Left lung (tissue), 10 donors: Measurements from ENCODE around the gene NSUN2. TPM values are rescaled to one million over a fixed set of nuclear protein-coding genes. Genes with fewer than 3 reads are reported as not detected.
"Not testable (repeated sequence)": the region's sequence is repeated elsewhere in the genome, so short reads cannot be mapped to it uniquely, and the experiment has no call there.

Experiments used
- ATAC-seq: fragments of 200-7000 bp; cut with Tn5 transposase; one replicate; pipeline ENCODE4 v1.9.1; 2020; ENCODE audit warnings: moderate library complexity
- DNase-seq, 4 donors: peaks; one replicate each; pipeline ENCODE4 v3.0.0-alpha.2; 2013 to 2020
- H3K27ac ChIP-seq, 2 donors: fragments of 200-600 bp; sonication (generic) in 1 of 2; one replicate each; pipeline versions ENCODE4 v1.5.0 to v1.8.0; 2020 to 2021
- H3K27me3 ChIP-seq, 2 donors: fragments of 200-600 bp; sonication (generic) in 1 of 2; one replicate each; pipeline versions ENCODE4 v1.5.0 to v1.8.0; 2020 to 2021
- H3K36me3 ChIP-seq, 2 donors: fragments of 200-600 bp; sonication (generic) in 1 of 2; one replicate each; pipeline versions ENCODE4 v1.5.0 to v1.8.0; 2020 to 2021
- H3K4me1 ChIP-seq, 2 donors: fragments of 200-600 bp; one replicate each; pipeline ENCODE4 v1.8.0; 2021
- H3K4me3 ChIP-seq, 2 donors: fragments of 200-600 bp; sonication (generic) in 1 of 2; one replicate each; pipeline versions ENCODE4 v1.5.0 to v1.8.0; 2020 to 2021; ENCODE audit warnings: mild to moderate bottlenecking in 1 of 2
- H3K9me3 ChIP-seq, 2 donors: fragments of 200-600 bp; sonication (generic) in 1 of 2; one replicate each; pipeline versions ENCODE4 v1.5.0 to v1.8.0; 2020 to 2021
- intact Hi-C, 2 donors: fragments of 100-400 bp; cut with DNase I; formaldehyde crosslinking; loops; one replicate each; pipeline versions ENCODE4 v1.11.2 to v1.14.2; 2022
- polyA plus RNA-seq, 6 donors: library from polyadenylated mRNA; unstranded; fragments of 120-200 nt; gene quantifications; one replicate each; pipeline ENCODE4 v1.2.1, GENCODE V29; 2013; ENCODE audit not compliant: insufficient read length in 6 of 6
- total RNA-seq, 2 donors: library from RNA; stranded (reverse); fragmentation: NEBNext Ultra II Directional; extraction: Animal tissue kit (Norgen Biotek cat#: 25700); gene quantifications; one replicate each; pipeline ENCODE4 v1.2.1, GENCODE V29; 2021
- TF ChIP-seq, protein P1 (sequence below), 2 donors: fragments of 200-600 bp; sonication (generic) in 1 of 2; IDR thresholded peaks; one replicate each; pipeline versions ENCODE4 v1.5.0 to v1.8.0; 2021; ENCODE audit warnings: antibody characterized with exemption in 2 of 2
- donor health status: DM: no; HTN: yes; CAD: no.
- donor health status: DM: no; HTN: no; CAD: no.

Gene NSUN2
- total and polyA plus RNA-seq, 8 donors = 37.5 to 93.9 (median 56.9) TPM

DNA sequence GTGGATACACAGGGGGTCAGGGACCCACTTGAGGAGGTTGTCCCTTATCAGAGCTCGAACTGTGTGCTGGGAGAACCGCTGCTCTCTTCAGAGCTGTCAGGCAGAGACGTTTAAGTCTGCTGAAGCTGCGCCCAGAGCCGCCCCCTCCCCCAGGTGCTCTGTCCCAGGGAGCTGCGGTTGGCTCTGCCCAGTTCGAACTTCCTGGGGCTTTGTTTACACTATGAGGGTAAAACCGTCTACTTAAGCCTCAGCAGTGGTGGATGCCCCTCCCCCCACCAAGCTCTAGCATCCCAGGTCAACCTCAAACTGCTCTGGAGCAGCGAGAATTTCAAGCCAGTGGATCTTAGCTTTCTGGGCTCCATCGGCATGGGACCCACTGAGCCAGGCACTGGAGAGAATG lies 16.3 kb upstream of the NSUN2 start:
- intact Hi-C loops = no loop called here
- H3K9me3 ChIP-seq = no peaks in the 10 kb centered on the region

DNA sequence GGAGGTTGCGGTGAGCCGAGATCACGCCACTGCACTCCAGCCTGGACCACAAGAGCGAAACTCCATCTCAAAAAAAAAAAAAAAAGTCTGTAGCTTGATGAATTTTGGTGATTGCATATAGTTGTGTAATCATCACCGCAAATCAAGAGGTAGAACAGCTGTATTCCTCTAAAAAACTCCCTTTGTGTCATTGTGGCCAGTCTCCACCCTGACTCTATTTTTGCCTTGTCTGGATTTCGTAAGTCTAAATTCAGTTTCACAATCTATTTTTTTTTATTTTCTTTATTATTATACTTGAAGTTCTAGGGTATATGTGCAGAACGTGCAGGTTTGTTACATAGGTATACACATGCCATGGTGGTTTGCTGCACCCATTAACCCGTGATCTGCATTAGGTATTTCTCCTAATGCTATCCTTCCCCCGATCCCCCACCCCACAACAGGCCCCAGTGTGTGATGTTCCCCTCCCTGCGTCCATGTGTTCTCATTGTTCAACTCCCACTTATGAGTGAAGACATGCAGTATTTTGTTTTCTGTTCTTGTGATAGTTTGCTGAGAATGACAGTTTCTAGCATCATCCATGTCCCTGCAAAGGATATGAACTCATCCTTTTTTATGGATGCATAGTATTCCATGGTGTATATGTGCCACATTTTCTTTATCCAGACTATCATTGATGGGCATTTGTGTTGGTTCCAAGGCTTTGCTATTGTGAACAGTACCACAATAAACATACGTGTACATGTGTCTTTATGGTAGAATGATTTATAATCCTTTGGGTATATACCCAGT lies 12.9 kb upstream of the NSUN2 start:
- H3K4me3 ChIP-seq, H3K36me3 ChIP-seq, H3K4me1 ChIP-seq, H3K27me3 ChIP-seq, H3K27ac ChIP-seq, H3K9me3 ChIP-seq, DNase-seq, intact Hi-C loops: not testable (repeated sequence)
- peak; percentile 40 for ATAC-seq

More for the DNA sequence above, 16.3 kb upstream of the NSUN2 start:
- H3K27ac ChIP-seq = no peak overlapping the region
- ATAC-seq = no peak
- no peaks in the 10 kb centered on the region for H3K4me1 ChIP-seq
- TF ChIP-seq, protein P1, sequence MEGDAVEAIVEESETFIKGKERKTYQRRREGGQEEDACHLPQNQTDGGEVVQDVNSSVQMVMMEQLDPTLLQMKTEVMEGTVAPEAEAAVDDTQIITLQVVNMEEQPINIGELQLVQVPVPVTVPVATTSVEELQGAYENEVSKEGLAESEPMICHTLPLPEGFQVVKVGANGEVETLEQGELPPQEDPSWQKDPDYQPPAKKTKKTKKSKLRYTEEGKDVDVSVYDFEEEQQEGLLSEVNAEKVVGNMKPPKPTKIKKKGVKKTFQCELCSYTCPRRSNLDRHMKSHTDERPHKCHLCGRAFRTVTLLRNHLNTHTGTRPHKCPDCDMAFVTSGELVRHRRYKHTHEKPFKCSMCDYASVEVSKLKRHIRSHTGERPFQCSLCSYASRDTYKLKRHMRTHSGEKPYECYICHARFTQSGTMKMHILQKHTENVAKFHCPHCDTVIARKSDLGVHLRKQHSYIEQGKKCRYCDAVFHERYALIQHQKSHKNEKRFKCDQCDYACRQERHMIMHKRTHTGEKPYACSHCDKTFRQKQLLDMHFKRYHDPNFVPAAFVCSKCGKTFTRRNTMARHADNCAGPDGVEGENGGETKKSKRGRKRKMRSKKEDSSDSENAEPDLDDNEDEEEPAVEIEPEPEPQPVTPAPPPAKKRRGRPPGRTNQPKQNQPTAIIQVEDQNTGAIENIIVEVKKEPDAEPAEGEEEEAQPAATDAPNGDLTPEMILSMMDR (IDR thresholded peaks at IDR 0.05) = no peak
- H3K4me3 ChIP-seq = no peak overlapping the region
- H3K27me3 ChIP-seq = no peaks in the 10 kb centered on the region
- no peak for DNase-seq
- H3K36me3 ChIP-seq = peaks cover 0 to 8% of the 10 kb centered on the region in 2 donors

DNA sequence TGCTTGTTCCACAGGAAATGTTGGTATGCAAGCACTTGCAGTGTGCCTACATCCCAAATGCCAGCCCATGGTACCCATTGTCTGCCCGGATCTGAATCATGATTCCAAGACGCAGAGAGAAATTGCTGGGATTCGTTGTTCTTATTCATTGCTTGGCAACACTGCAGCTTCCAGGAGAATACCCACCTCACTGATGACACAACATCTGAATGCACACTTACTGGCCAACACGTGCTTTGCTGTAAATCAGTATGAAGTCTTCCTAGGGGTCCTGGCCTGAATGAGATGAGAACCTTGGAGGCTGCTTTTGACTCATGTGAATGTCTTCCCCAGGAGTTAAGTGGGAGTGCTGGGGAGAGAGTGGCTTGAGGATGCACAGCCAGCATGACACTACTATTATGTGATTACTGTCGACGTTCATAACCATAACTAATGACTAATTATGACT lies 12.0 kb upstream of the NSUN2 start:
- H3K9me3 ChIP-seq = no peaks in the 10 kb centered on the region
- H3K27me3 ChIP-seq = no peaks in the 10 kb centered on the region
- H3K4me3 ChIP-seq = no peak overlapping the region
- H3K27ac ChIP-seq = no peak overlapping the region
- ATAC-seq (no peak), DNase-seq (no peak)
- TF ChIP-seq, protein P1 (IDR thresholded peaks at IDR 0.05) = no peak
- no peaks in the 10 kb centered on the region for H3K36me3 ChIP-seq
- no peaks in the 10 kb centered on the region for H3K4me1 ChIP-seq
- intact Hi-C loops = no loop called here

DNA sequence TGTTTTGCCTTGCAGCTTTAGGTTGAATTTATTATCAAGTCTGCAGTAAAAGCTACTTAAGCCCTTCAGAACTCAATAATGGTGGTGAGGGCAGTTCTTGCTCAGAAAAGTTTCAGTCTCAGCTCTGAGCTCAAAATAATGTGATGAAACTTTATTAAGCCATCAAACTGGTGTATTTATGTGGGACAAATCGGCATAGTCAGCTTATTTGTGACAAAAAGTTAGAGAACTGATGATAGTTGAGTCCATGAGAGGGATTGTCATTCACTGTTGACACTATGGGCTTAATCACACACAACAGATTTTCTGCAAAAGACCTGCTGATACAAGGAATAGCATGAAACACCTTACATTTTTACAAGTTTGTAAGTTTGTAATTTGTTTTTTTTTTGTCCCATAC lies 9.8 kb upstream of the NSUN2 start:
- H3K4me3 ChIP-seq = no peak overlapping the region
- no peaks in the 10 kb centered on the region for H3K27me3 ChIP-seq
- no peaks in the 10 kb centered on the region for H3K9me3 ChIP-seq
- H3K4me1 ChIP-seq = peaks cover 0 to 7% of the 10 kb centered on the region in 2 donors
- ATAC-seq (no peak), DNase-seq (no peak)
- TF ChIP-seq, protein P1 (IDR thresholded peaks at IDR 0.05) = no peak
- no peaks in the 10 kb centered on the region for H3K36me3 ChIP-seq
- intact Hi-C loops = no loop called here
- no peak overlapping the region for H3K27ac ChIP-seq

DNA sequence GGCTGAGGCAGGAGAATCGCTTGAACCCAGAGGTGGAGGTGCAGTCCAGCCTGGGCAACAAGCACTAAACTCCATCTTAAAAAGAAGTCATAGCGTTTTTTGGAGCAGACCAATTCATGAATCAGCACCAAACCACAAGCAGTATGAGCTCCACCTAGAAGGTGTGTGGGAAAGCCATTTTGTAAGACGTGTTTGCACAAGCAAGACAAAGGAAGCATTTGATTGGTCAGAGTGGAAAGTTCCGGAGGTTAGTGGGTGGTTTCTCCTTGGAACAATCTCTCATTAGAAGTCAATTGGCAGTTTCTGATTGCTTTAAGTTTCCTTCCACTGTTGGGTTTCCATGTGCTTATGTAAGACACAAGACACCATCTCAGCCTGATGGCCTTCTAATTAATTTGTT lies 5.4 kb upstream of the NSUN2 start:
- ATAC-seq = no peak
- DNase-seq = no peak
- H3K4me3 ChIP-seq = no peak overlapping the region
- H3K4me1 ChIP-seq = peaks cover 0 to 22% of the 10 kb centered on the region in 2 donors
- no peaks in the 10 kb centered on the region for H3K9me3 ChIP-seq
- no peak overlapping the region for H3K27ac ChIP-seq
- no peaks in the 10 kb centered on the region for H3K27me3 ChIP-seq
- TF ChIP-seq, protein P1 (IDR thresholded peaks at IDR 0.05) = no peak
- intact Hi-C loops = loop anchor here in 1 of 2 donors (10.0 kb wide), 1 partner anchor 107 kb away; no protein-coding TSS in a partner anchor
- no peaks in the 10 kb centered on the region for H3K36me3 ChIP-seq
